ENCODE data around the gene FBXL19. TPM values are rescaled to one million over a fixed set of nuclear protein-coding genes. Genes with fewer than 3 reads are reported as not detected.

The FBXL19 gene
- total RNA-seq, 2 donors from 2014 or later: 8.6 to 21.1 TPM

- WGBS, 2 donors: 71 to 82% methylated on average over 6 to 25 of the region's 25 CpGs
- ATAC-seq (no peak), DNase-seq (no peak)
- intact Hi-C loops (cut with DNase I): loop anchor here (5.0 to 10.0 kb wide), 3 partner anchors 161 to 881 kb away; no protein-coding TSS in a partner anchor
- no peaks in the 10 kb centered on the region for H3K9me3 ChIP-seq
- no peak for TF ChIP-seq CTCF (IDR thresholded peaks at IDR 0.05)
- TF ChIP-seq POLR2A (IDR thresholded peaks at IDR 0.05): no peak
- H3K27me3 ChIP-seq: no peaks in the 10 kb centered on the region
- H3K27ac ChIP-seq: no peak overlapping the region
- H3K4me1 ChIP-seq: peaks cover 17% of the 10 kb centered on the region
- H3K36me3 ChIP-seq (replicated peaks in 1 of 2; ENCODE audit: insufficient read depth in 1 of 2, low read depth in 2 of 2): peaks cover 10 to 18% of the 10 kb centered on the region in 2 donors
- H3K4me3 ChIP-seq: no peak overlapping the region
Observed at GRCh38 chr16:30983289-30983889, 60.0 kb downstream of the FBXL19 start.

DNA sequence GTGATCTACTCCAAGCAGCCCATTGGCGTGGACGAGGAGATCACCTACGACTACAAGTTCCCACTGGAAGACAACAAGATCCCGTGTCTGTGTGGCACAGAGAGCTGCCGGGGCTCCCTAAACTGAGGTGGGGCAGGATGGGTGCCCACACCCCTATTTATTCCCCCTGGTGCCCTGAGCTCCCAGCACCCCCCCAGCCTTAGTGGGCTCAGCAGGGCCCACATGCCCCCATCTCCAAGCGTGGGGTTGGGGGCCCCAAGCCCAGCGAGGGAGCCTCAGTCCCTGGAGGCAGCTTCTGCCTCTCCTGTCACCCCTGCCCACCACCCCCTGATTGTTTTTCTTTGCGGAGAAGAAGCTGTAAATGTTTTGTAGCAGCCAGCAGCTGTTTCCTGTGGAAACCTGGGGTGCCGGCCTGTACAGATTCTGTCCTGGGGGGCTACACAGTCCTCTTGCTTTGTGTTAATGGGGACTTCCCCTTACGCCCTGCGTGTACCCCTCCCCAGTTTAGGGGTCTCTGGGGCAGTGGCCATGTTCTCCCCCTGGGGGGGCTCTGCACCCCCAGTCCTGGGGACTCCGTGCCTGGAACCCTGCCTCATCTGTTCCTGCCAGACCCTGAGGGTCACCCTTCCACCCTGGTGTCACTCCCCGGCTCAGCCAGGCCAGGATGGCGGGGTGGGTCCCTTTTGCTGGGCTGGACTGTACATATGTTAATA, 60.7 kb downstream of the FBXL19 start:
- no peak for TF ChIP-seq POLR2A (IDR thresholded peaks at IDR 0.05)
- no peak for TF ChIP-seq CTCF (IDR thresholded peaks at IDR 0.05)
- ATAC-seq (no peak), DNase-seq (no peak)
- WGBS, 2 donors: 77 to 86% methylated on average over 12 to 13 of the region's 14 CpGs
- no peaks in the 10 kb centered on the region for H3K9me3 ChIP-seq
- no peaks in the 10 kb centered on the region for H3K27me3 ChIP-seq
- peaks cover 17% of the 10 kb centered on the region for H3K4me1 ChIP-seq
- H3K36me3 ChIP-seq (replicated peaks in 1 of 2; ENCODE audit: insufficient read depth in 1 of 2, low read depth in 2 of 2): peaks cover 10 to 18% of the 10 kb centered on the region in 2 donors
- intact Hi-C loops (cut with DNase I): loop anchor here (5.0 to 10.0 kb wide), 3 partner anchors 161 to 881 kb away; no protein-coding TSS in a partner anchor
- peak overlapping the region in 2 of 4 donors; percentile 90 to 92 for H3K27ac ChIP-seq
- no peak overlapping the region for H3K4me3 ChIP-seq

DNA sequence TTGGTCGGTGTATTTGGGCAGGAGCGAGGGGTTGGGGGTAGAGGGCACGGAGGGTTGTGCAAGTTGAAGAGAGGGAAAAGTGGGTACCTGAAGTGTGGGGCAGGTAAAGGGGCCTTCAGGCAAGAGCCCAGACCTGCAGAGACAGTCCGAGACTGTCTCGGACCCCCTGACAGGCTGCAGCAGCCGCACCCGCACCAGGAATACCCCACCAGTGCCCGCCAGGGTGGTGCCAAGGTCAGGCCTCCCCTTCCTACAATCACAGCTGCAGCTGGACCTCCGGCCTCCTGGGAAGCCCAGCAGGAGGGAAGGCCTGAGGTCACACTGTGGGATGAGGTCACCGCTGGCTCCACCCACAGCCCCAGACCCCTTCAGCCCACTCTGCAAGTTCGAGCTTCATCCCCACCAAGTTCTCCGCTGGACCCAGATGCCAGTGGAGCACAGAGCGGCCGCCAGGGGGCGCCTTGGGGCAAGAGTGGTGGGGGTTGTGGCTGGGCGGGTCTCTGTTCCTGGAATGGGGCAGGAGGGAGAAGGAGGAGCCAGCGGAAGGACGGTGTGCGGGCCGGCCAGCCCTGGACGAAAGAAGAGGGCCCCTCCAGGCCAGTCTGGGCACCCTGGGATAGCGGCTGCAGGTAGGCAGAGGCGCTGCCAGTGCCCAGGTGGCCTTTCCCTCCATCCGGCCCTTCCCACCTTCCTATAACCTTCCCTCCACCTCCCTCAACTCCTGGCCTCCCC, 61.5 kb downstream of the FBXL19 start, which contains the start of gene HSD3B7:
Gene HSD3B7, plus strand, starts transcription at position 539 of the 732 bp plus-strand sequence. CDS start 452 bp downstream, outside the sequence.
- Histone ChIP-seq H3K9me3 (no peaks in the 10 kb centered on the region), H3K36me3 (replicated peaks in 1 of 2; ENCODE audit: insufficient read depth in 1 of 2, low read depth in 2 of 2) (peaks cover 10 to 12% of the 10 kb centered on the region in 2 donors), H3K4me3 (peak within 1 kb of the TSS in 1 of 2 donors; percentile 30), H3K27ac (peak within 1 kb of the TSS; percentile 77 to 93 (median 91)), H3K27me3 (no peaks in the 10 kb centered on the region), H3K4me1 (peaks cover 17% of the 10 kb centered on the region)
- ATAC-seq: peak; percentile 90
- peak; percentile 90 to 93 (median 91) for DNase-seq
- peak; percentile 83 to 96 (median 90) for TF ChIP-seq CTCF (IDR thresholded peaks at IDR 0.05)
- TF ChIP-seq POLR2A (IDR thresholded peaks at IDR 0.05): peak in 2 of 3 donors; percentile 66 to 74
- WGBS, 2 donors: 22 to 24% methylated on average over 13 to 23 of the region's 24 CpGs
- intact Hi-C loops (cut with DNase I): loop anchor here (5.0 to 10.0 kb wide), 3 partner anchors 160 to 880 kb away; no protein-coding TSS in a partner anchor

DNA sequence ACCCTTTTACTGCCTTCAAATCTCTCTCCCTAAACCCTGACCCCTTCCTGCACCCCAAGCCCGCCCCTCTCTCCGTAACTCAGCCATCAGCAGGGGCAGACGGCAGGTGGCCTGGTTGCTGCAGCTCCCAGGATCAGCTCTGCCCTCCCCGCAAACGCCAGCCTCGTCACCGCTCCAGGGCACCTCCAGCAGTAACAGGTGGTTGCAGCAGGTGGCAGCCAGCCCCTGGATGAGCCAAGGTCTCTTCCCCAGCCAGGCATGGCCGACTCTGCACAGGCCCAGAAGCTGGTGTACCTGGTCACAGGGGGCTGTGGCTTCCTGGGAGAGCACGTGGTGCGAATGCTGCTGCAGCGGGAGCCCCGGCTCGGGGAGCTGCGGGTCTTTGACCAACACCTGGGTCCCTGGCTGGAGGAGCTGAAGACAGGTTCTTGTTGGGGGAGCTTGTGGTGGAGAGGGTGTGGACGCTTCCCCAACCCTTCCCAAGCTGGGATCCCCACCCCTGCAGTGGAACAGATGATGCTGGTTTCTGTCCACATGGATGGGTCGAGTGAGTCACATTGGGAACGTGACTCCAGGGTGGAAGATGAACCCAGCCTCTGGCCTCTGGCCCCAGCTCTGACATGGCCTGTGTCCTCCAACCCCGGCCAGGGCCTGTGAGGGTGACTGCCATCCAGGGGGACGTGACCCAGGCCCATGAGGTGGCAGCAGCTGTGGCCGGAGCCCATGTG, 62.2 kb downstream of the FBXL19 start:
- H3K27ac ChIP-seq: peak overlapping the region; percentile 77 to 93 (median 91)
- H3K9me3 ChIP-seq: no peaks in the 10 kb centered on the region
- peaks cover 6 to 10% of the 10 kb centered on the region in 2 donors for H3K36me3 ChIP-seq (replicated peaks in 1 of 2; ENCODE audit: insufficient read depth in 1 of 2, low read depth in 2 of 2)
- TF ChIP-seq CTCF (IDR thresholded peaks at IDR 0.05): peak in 4 of 7 experiments; percentile 49 to 79 (median 64)
- peak in 2 of 3 donors; percentile 40 to 47 for TF ChIP-seq POLR2A (IDR thresholded peaks at IDR 0.05)
- intact Hi-C loops (cut with DNase I): loop anchor here (10.0 kb wide), 2 partner anchors 159 to 879 kb away; no protein-coding TSS in a partner anchor
- peaks cover 17% of the 10 kb centered on the region for H3K4me1 ChIP-seq
- H3K27me3 ChIP-seq: no peaks in the 10 kb centered on the region
- ATAC-seq (peak; percentile 92), DNase-seq (peak; percentile 86 to 92 (median 92))
- 15 to 44% methylated on average over 11 to 19 of the region's 20 CpGs for WGBS, 2 donors
- peak overlapping the region in 1 of 2 donors; percentile 30 for H3K4me3 ChIP-seq

Measured in body of pancreas (tissue), 4 donors.